GM21619 (cell line): ENCODE data around the gene SPOCK1.

Source experiments
- ATAC-seq: cut with Tn5 transposase; IDR thresholded peaks from one replicate; pipeline ENCODE4 v1.9.1; 2021; ENCODE audit not compliant: unreplicated experiment

The SPOCK1 gene

GRCh38 chr5:137174196-137174595 lies 324.9 kb downstream of the SPOCK1 start:
- ATAC-seq: no peak

GRCh38 chr5:137172258-137172657 lies 326.9 kb downstream of the SPOCK1 start:
- no peak for ATAC-seq

- no peak for ATAC-seq
Observed at GRCh38 chr5:137167187-137167586, 331.9 kb downstream of the SPOCK1 start.

- no peak for ATAC-seq
Observed at GRCh38 chr5:137164961-137165360, 334.2 kb downstream of the SPOCK1 start.

- ATAC-seq: no peak
Observed at GRCh38 chr5:137164536-137164935, 334.6 kb downstream of the SPOCK1 start.

- no peak for ATAC-seq
Observed at GRCh38 chr5:137158691-137159090, 340.4 kb downstream of the SPOCK1 start.

GRCh38 chr5:137156180-137156579 lies 342.9 kb downstream of the SPOCK1 start:
- no peak for ATAC-seq

GRCh38 chr5:137155261-137156000 lies 343.7 kb downstream of the SPOCK1 start:
- ATAC-seq: no peak

- no peak for ATAC-seq
Observed at GRCh38 chr5:137152616-137153015, 346.5 kb downstream of the SPOCK1 start.

- ATAC-seq: no peak
Observed at GRCh38 chr5:137148655-137149054, 350.5 kb downstream of the SPOCK1 start.

GRCh38 chr5:137148159-137148558 lies 351.0 kb downstream of the SPOCK1 start:
- no peak for ATAC-seq

GRCh38 chr5:137147346-137147745 lies 351.8 kb downstream of the SPOCK1 start:
- no peak for ATAC-seq

- no peak for ATAC-seq
Observed at GRCh38 chr5:137146402-137146890, 352.7 kb downstream of the SPOCK1 start.

GRCh38 chr5:137145721-137146120 lies 353.4 kb downstream of the SPOCK1 start:
- ATAC-seq: no peak

- ATAC-seq: no peak
Observed at GRCh38 chr5:137144656-137145055, 354.5 kb downstream of the SPOCK1 start.

GRCh38 chr5:137142764-137143605 lies 356.1 kb downstream of the SPOCK1 start:
- peak; percentile 78 for ATAC-seq

- peak; percentile 57 for ATAC-seq
Observed at GRCh38 chr5:137142346-137142745, 356.8 kb downstream of the SPOCK1 start.

GRCh38 chr5:137141779-137142178 lies 357.3 kb downstream of the SPOCK1 start:
- ATAC-seq: no peak

GRCh38 chr5:137136991-137137632 lies 362.0 kb downstream of the SPOCK1 start:
- ATAC-seq: no peak

GRCh38 chr5:137134920-137135532 lies 364.1 kb downstream of the SPOCK1 start:
- ATAC-seq: no peak
